Tibial artery (tissue), 4 donors: Measurements from ENCODE around the gene DOK1.

Experiments used
- DNase-seq, 2 donors: peaks; one replicate each; pipeline ENCODE4 v3.0.0-alpha.2; 2019
- H3K27ac ChIP-seq, 2 donors: fragments of 200-600 bp; sonication (generic) in 1 of 2; 1 replicate in 1 of 2; 2 replicates in 1 of 2; pipeline ENCODE4 v1.5.1; 2018 to 2019; ENCODE audit warnings: mild to moderate bottlenecking in 1 of 2
- H3K27me3 ChIP-seq, 2 donors: fragments of 200-600 bp; sonication (generic) in 1 of 2; one replicate each; pipeline versions ENCODE4 v1.5.1 to v1.6.0; 2016 to 2019
- H3K36me3 ChIP-seq, 3 donors: fragments of 200-600 bp; sonication (generic) in 2 of 3; one replicate each; pipeline ENCODE4 v1.5.1; 2016 to 2019; ENCODE audit warnings: mild to moderate bottlenecking in 2 of 3
- H3K4me1 ChIP-seq, 4 donors: fragments of 200-600 bp; sonication (generic) in 2 of 4; 1 replicate in 3 of 4; 2 replicates in 1 of 4; pipeline ENCODE4 v1.5.1; 2016 to 2019
- H3K4me3 ChIP-seq, 2 donors: fragments of 200-600 bp; sonication (generic) in 1 of 2; 1 replicate in 1 of 2; 2 replicates in 1 of 2; pipeline ENCODE4 v1.5.1; 2018 to 2019; ENCODE audit warnings: mild to moderate bottlenecking in 2 of 2
- H3K9me3 ChIP-seq, 3 donors: fragments of 200-600 bp; sonication (generic) in 1 of 3; one replicate each; pipeline ENCODE4 v1.5.1; 2016 to 2019
- intact Hi-C: fragments of 100-400 bp; cut with DNase I; formaldehyde crosslinking; loops from one replicate; pipeline ENCODE4 v1.15.0; 2023; ENCODE audit warnings: low total_unique reads
- TF ChIP-seq, protein P1 (sequence below), 2 experiments: fragments of 200-600 bp in 1 of 2; fragments of 450-650 bp in 1 of 2; IDR thresholded peaks; one replicate each; pipeline ENCODE4 v1.5.1; 2017 to 2019; ENCODE audit warnings: antibody characterized with exemption in 2 of 2, mild to moderate bottlenecking in 1 of 2, moderate library complexity in 1 of 2

The DOK1 gene

DNA sequence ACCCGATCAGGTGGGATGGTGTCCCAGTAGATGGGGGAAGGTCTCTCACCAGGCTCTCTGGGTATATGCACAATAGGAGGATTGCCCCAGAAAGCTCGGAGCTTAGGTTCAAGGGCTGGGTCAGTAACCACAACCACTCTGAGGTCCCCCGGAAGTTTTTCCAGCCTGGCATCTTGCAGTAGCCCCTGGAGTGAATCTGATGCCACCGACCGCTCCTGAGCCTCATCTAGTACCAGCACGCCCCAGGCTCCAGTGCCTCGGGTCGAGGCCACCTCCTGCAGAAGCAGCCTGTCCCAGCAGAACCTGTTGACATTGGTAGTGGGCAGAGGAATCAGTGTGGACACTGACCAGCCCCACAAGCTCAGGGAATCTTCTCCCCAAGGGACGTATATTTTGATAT lies 30.5 kb upstream of the DOK1 start:
- H3K4me3 ChIP-seq, result no peak overlapping the region
- H3K27me3 ChIP-seq, result peaks cover 0 to 22% of the 10 kb centered on the region in 2 donors
- intact Hi-C loops, result no loop called here
- DNase-seq, result no peak
- no peaks in the 10 kb centered on the region for H3K9me3 ChIP-seq
- peaks cover 21 to 32% (median 21%) of the 10 kb centered on the region in 3 donors for H3K36me3 ChIP-seq
- TF ChIP-seq, protein P1, sequence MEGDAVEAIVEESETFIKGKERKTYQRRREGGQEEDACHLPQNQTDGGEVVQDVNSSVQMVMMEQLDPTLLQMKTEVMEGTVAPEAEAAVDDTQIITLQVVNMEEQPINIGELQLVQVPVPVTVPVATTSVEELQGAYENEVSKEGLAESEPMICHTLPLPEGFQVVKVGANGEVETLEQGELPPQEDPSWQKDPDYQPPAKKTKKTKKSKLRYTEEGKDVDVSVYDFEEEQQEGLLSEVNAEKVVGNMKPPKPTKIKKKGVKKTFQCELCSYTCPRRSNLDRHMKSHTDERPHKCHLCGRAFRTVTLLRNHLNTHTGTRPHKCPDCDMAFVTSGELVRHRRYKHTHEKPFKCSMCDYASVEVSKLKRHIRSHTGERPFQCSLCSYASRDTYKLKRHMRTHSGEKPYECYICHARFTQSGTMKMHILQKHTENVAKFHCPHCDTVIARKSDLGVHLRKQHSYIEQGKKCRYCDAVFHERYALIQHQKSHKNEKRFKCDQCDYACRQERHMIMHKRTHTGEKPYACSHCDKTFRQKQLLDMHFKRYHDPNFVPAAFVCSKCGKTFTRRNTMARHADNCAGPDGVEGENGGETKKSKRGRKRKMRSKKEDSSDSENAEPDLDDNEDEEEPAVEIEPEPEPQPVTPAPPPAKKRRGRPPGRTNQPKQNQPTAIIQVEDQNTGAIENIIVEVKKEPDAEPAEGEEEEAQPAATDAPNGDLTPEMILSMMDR (IDR thresholded peaks at IDR 0.05), result no peak
- peaks cover 0 to 14% (median 11%) of the 10 kb centered on the region in 4 donors for H3K4me1 ChIP-seq
- no peak overlapping the region for H3K27ac ChIP-seq

DNA sequence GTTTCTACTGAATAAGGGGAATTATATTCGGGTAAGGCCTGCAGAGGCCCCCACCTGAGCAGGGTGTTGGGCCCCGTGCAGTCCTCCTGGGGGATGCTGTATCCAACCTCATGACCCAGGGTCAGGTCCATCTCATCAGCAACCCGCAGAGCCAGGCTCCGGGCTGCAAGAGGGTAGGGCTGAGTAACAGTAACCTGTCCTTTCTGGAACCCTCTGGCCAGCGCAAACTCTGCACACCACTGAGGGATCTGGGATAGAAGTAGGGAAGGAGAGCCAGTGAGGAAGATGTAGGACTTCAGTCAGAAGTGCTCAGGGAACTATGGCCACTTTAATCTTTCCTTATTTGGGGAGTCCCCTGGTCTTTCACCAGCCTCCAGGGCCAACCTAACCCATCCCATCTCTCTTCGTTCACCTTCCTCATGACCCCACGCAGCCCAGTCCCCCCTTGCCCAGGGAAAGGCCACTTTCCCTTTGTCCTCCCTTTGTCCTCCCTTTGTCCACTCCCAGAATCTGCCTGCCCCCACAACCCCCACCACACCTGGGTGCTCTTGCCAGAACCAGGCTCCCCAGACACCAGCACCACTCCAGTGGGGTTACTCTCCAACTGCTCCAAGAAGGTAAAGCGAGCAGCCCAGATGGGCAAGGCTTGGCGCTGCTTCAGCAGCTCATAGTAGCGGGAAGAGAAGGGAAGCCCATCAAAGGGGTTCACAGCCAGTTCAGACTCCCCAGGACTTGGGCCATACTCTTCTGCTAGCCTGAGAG lies 29.4 kb upstream of the DOK1 start:
- Histone ChIP-seq H3K36me3 (peaks cover 21 to 32% (median 21%) of the 10 kb centered on the region in 3 donors), H3K4me3 (no peak overlapping the region), H3K27ac (no peak overlapping the region), H3K9me3 (no peaks in the 10 kb centered on the region), H3K4me1 (peaks cover 0 to 14% (median 12%) of the 10 kb centered on the region in 4 donors), H3K27me3 (peaks cover 0 to 11% of the 10 kb centered on the region in 2 donors)
- TF ChIP-seq, protein P1 (IDR thresholded peaks at IDR 0.05), result no peak
- intact Hi-C loops, result loop anchor here (5.0 kb wide), 2 partner anchors 43 to 62 kb away; partner anchors contain the start of genes CCDC142 and TTC31
- no peak for DNase-seq

DNA sequence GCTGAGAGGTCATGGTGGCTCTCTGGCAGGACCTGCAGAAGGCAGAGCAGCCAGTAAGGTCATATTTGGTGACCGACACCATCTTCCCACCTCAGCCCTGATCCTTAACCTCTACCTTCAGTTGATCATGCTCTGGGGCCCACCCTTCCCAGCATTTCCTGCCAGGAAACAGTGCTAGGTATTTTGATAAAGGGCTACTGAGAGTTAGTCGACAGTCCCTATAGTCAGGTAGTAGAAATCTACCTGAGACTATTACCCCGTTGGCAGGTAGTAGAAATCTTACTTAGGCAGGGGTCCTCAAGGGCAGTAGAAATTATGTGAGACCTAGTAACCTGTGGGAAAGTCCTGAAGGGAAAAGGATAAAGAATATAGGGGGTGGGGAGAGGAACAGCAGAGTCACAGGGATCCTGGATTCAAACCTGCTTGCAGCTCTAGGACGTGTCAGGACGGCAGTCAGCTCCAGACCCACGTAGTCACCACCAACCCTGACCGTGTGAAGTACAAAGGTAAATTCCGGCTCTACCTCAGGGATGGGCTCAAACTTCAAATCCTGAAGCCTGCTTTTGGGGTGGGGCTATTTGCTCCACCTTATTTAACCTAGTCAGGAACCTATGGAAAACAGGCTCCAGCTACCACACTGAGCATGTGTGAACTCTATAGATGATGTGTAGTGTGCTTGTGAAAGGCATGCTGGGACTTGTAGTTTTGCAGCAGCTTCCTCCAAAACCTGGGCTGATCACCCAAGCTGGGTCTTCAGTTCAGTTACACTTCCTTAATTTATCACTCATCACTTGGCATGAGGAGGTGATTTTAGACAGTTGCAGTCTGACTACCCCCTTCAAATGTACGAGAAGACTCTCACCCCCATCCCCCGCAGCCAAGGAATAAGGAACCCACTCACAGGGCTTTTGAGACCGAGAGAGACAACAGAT lies 28.5 kb upstream of the DOK1 start, which contains the start of gene DQX1:
Gene DQX1, minus strand, starts transcription at position 515 of the 932 bp plus-strand sequence. Its CDS starts 502 bp downstream, at position 13.
- no peak for DNase-seq
- intact Hi-C loops, result loop anchor here (5.0 kb wide), 2 partner anchors 44 to 61 kb away; partner anchors contain the start of genes CCDC142 and TTC31
- peaks cover 0 to 4% of the 10 kb centered on the region in 2 donors for H3K27me3 ChIP-seq
- H3K27ac ChIP-seq, result no peak within 1 kb of the TSS
- H3K4me3 ChIP-seq, result no peak within 1 kb of the TSS
- H3K4me1 ChIP-seq, result peaks cover 0 to 21% (median 16%) of the 10 kb centered on the region in 4 donors
- H3K36me3 ChIP-seq, result peaks cover 21 to 32% (median 21%) of the 10 kb centered on the region in 3 donors
- H3K9me3 ChIP-seq, result no peaks in the 10 kb centered on the region
- TF ChIP-seq, protein P1 (IDR thresholded peaks at IDR 0.05), result no peak

DNA sequence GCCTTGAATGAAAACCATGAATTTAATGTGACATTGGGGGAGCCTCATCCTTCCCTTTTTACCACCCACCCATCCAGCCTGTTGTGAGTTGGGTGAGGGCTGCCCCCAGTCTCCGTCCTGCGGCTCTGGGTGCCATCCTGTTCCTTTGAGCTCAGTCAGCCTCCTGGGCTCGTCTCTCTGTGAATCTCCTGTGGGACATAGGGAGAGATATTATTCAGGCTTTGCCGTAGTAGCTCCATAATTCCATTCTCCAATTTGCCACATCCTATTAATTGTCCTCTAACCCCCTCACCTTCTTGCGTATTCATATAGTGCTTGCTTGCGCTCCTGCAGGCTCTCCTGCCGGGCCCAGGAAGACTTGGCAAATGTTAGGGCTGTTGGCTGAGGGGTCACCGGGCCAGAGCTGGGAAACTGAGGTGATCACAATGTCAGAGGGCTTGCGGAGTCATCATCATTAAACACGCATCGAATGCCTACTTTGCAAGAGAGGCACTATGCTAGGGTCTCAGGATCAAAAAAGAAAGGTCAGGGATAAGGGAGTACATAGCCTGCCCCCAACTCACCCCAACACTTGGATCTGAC lies 27.8 kb upstream of the DOK1 start:
- intact Hi-C loops, result loop anchor here (5.0 kb wide), 2 partner anchors 44 to 61 kb away; partner anchors contain the start of genes CCDC142 and TTC31
- Histone ChIP-seq H3K27ac (no peak overlapping the region), H3K9me3 (no peaks in the 10 kb centered on the region), H3K4me3 (no peak overlapping the region), H3K36me3 (peaks cover 21 to 32% (median 21%) of the 10 kb centered on the region in 3 donors), H3K4me1 (peaks cover 0 to 27% (median 24%) of the 10 kb centered on the region in 4 donors), H3K27me3 (no peaks in the 10 kb centered on the region)
- DNase-seq, result no peak
- TF ChIP-seq, protein P1 (IDR thresholded peaks at IDR 0.05), result no peak

DNA sequence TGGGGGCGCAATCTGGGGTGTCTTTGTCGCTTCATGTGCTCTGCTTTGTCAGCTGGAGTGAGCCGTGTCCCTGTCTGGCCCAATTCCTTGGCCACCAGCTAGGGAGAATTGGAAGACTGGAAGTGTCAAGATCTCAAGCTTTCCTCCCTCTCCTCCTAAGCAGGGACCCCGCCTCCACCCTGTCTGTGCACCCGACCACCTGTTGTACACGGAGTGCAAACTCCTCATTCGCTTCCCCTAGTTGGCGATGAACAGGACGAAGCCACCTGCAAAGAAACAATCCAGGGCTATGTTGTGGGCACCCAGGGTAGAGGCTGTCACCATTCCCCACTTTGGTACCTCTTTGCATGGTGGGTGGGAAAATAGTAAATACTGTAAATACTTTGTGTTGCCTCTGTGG lies 26.8 kb upstream of the DOK1 start:
- intact Hi-C loops, result loop anchor here (5.0 kb wide), 2 partner anchors 45 to 60 kb away; partner anchors contain the start of genes CCDC142 and TTC31
- no peaks in the 10 kb centered on the region for H3K9me3 ChIP-seq
- peaks cover 21 to 40% (median 25%) of the 10 kb centered on the region in 3 donors for H3K36me3 ChIP-seq
- TF ChIP-seq, protein P1 (IDR thresholded peaks at IDR 0.05), result no peak
- H3K27ac ChIP-seq, result no peak overlapping the region
- DNase-seq, result no peak
- H3K27me3 ChIP-seq, result no peaks in the 10 kb centered on the region
- H3K4me3 ChIP-seq, result no peak overlapping the region
- H3K4me1 ChIP-seq, result peaks cover 0 to 28% (median 25%) of the 10 kb centered on the region in 4 donors
